GM19035 (cell line): Measurements from ENCODE around the gene FEZ2.
A peak's percentile ranks its signal among the peaks of the same experiment; 100 is the strongest.

Experiments used
- ATAC-seq: cut with Tn5 transposase; IDR thresholded peaks from one replicate; pipeline ENCODE4 v1.9.1; 2021; ENCODE audit not compliant: unreplicated experiment

FEZ2 gene

GRCh38 chr2:36534275-36534799 is 63.6 kb downstream of the FEZ2 start:
- no peak for ATAC-seq

GRCh38 chr2:36530983-36531354 is 67.0 kb downstream of the FEZ2 start:
- ATAC-seq = no peak

GRCh38 chr2:36530178-36530982 is 67.6 kb downstream of the FEZ2 start:
- peak; percentile 68 for ATAC-seq

- peak; percentile 19 for ATAC-seq
These were observed 69.1 kb downstream of the FEZ2 start for GRCh38 chr2:36528766-36529392.

DNA sequence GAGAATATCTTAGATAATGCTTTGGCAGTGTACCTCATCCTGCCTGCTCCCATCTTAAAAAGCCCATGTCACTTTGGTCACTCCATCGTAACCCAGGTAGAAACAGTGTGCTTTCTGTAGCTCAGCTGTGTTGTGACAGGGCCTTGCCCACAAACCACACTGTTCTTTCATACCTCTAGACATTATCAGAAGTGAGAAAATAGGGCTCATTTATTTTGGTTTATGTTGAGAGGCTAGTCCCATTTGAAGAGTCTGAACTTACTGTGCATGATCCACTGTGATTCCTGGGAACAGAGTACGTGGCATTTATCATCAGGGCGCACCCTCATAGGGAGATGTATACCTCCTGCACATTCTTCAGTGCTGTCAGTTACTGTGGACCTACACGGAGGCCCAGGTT is 69.7 kb downstream of the FEZ2 start:
- peak; percentile 77 for ATAC-seq

DNA sequence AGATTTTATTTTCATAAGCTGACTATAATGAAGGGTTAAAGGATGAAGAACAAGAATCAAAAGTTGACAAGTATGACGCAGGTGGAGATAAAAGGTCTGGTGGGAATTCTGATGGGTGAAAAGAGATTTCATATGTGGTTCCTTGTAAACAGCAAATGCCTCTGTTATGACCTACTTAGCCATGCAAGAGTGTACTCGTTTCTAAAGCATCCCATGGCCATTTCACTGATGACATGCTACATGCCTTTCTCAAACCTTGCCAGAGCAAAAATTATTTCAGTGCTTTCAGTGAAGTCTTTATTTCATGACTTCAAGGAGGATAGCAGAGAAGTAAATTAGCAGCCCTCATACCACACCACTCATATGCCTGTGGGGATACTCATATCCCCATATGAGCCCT is 71.7 kb downstream of the FEZ2 start:
- ATAC-seq = no peak

- no peak for ATAC-seq
These were observed 72.7 kb downstream of the FEZ2 start for GRCh38 chr2:36525245-36525644.

DNA sequence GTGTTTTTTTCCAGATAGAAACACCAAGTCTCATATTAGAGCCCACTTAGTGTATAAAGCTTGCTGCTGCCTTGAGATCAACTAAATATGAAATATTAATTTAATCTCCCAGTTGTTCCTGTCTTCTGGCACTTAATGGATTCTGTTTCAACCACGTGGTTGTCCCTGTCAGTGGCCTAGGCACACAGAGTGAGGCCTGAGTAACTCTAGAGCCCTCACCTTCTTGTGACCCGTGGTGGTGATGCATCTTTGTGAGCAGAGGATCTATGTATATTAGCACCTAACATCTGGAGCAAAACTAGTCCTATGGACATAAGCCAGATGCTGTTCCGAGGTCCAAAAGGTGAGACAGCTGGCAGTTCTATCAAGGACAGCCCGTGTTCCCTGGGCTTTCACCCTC is 74.8 kb downstream of the FEZ2 start:
- ATAC-seq = no peak

- no peak for ATAC-seq
These were observed 77.5 kb downstream of the FEZ2 start for GRCh38 chr2:36520431-36520830.

DNA sequence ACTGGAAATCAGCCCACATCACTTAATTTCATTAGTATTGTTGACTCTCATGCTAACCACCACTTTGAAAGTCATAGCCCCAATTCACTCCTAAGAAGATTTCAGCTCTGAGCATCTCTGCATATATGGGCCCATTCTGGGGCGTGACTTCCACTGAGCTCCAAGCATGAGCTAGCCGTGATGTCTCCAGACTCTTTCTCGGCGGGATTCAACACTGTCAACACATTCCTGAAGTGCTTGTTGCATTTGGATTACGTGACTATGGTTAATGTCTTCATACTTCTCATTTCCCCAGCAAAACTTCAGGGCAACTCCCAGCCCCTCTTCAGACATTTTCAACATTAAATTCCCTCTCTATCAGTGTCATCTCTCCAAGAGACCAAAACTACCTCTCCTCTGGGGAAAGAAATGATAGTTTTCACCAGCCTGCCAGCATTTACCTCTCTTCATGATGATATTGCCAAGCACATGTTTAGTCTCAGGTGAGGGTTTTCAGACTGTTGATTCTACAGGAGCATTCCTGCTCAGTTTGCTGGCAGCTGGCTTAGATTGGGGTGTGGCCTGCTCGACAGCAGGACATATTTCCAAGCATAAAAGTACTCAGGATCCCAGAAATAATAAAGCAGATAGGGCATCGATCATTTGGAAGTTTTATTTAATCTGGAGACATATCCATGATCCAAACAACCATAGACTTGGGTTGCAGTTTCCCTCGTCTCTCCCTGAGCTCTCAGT is 81.7 kb downstream of the FEZ2 start:
- no peak for ATAC-seq

- ATAC-seq = no peak
These were observed 82.4 kb downstream of the FEZ2 start for GRCh38 chr2:36515538-36515937.

- ATAC-seq = no peak
These were observed 84.3 kb downstream of the FEZ2 start for GRCh38 chr2:36513661-36514060.

- ATAC-seq = no peak
These were observed 85.3 kb downstream of the FEZ2 start for GRCh38 chr2:36512705-36513104.

GRCh38 chr2:36511858-36512603 is 85.9 kb downstream of the FEZ2 start:
- ATAC-seq = no peak

DNA sequence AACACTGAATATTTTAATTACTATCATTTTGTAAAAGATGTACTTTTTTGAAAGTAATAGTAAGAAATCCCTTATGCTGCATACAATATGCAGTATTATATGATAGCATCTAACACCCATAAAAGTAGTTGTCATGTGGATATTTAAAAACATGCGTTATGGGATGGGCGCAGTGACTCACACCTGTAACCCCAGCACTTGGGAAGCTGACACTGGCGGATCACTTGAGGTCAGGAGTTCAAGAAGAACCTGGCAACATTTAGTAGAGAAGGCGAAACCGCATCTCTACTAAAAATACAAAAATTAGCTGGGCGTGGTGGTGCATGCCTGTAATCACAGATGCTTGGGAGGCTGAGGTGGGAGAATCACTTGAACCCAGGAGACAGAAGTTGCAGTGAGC is 88.9 kb downstream of the FEZ2 start:
- ATAC-seq = no peak

GRCh38 chr2:36507408-36507812 is 90.6 kb downstream of the FEZ2 start:
- peak; percentile 77 for ATAC-seq
